GM13977 (cell line): Measurements from ENCODE around the gene ILF2.

Experiments used
- DNase-seq: peaks from one replicate; pipeline ENCODE4 v3.0.0; 2012; ENCODE audit warnings: low spot score
- CTCF ChIP-seq: IDR thresholded peaks from 2 replicates; pipeline ENCODE4 v1.5.1; 2012; ENCODE audit warnings: mild to moderate bottlenecking, control low read depth; ENCODE audit not compliant: insufficient read depth; ENCODE audit errors: extremely low read depth, missing control alignments
- in situ Hi-C: fragments of 300-500 bp; cut with MboI; formaldehyde crosslinking; loops from one replicate; pipeline ENCODE4 v1.12.0; 2022; ENCODE audit warnings: low sequenced_read_pairs, low pct_unique_long_range_greater_than_20kb, mixed read lengths, inconsistent platforms; ENCODE audit not compliant: unreplicated experiment

Gene ILF2

GRCh38 chr1:153619171-153619570, 51.6 kb downstream of the ILF2 start:
- TF ChIP-seq CTCF = no peak
- no peak for DNase-seq
- in situ Hi-C loops = no loop called here

GRCh38 chr1:153617663-153618062, 53.1 kb downstream of the ILF2 start:
- in situ Hi-C loops = no loop called here
- peak; percentile 62 for TF ChIP-seq CTCF
- peak; percentile 60 for DNase-seq

- TF ChIP-seq CTCF = no peak
- DNase-seq = no peak
- in situ Hi-C loops = no loop called here
Observed at GRCh38 chr1:153616917-153617311, 53.9 kb downstream of the ILF2 start.

- in situ Hi-C loops = no loop called here
- no peak for DNase-seq
- TF ChIP-seq CTCF = no peak
Observed at GRCh38 chr1:153616144-153616916, 54.5 kb downstream of the ILF2 start, which contains the start of gene S100A14. Gene S100A14, minus strand, starts transcription at chr1:153616325. Its CDS starts 467 bp downstream, at chr1:153615858.

- TF ChIP-seq CTCF = no peak
- DNase-seq = no peak
- in situ Hi-C loops = no loop called here
Observed at GRCh38 chr1:153615406-153615805, 55.4 kb downstream of the ILF2 start.

DNA sequence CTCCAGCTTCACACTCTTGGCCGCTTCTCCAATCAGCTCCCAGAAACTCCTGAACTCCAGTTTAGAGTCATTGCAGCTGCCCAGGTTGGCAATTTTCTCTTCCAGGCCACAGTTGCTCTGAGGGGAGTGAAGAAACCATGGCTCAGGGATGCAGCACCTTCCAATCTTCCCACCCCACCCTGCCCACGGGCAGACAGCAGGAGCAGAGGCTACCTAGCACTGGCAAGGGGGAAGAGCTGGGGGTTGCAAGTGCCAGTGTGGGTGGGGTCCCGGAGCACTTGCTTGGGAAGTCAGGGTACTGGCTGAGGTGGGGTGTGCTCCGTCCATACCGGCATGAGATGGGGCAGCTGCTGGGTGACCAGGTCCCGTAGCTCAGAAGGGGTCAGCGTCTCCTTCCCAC, 55.9 kb downstream of the ILF2 start:
- TF ChIP-seq CTCF = no peak
- in situ Hi-C loops = no loop called here
- no peak for DNase-seq
